Measurements from ENCODE around the gene GALNT4.

GALNT4 gene

GRCh38 chr12:89517720-89518119, 6.9 kb downstream of the GALNT4 start:
- H3K36me3 ChIP-seq (ENCODE audit: control insufficient read depth in 2 of 2, insufficient read depth in 2 of 2, low read length in 2 of 2): no peaks in the 10 kb centered on the region
- H3K4me3 ChIP-seq (ENCODE audit: low read length in 2 of 2): no peak overlapping the region
- H3K4me1 ChIP-seq (ENCODE audit: control insufficient read depth in 2 of 2, insufficient read depth in 2 of 2, low read length in 2 of 2): peaks cover 8 to 14% of the 10 kb centered on the region in 2 donors
- H3K9ac ChIP-seq (ENCODE audit: low read depth in 1 of 2, low read length in 2 of 2): no peak overlapping the region
- H3K9me3 ChIP-seq (ENCODE audit: control insufficient read depth in 2 of 2, low read length in 2 of 2): no peaks in the 10 kb centered on the region
- H3K27ac ChIP-seq (ENCODE audit: low read depth in 2 of 2, low read length in 2 of 2): no peak overlapping the region
- no peaks in the 10 kb centered on the region for H3K27me3 ChIP-seq (ENCODE audit: control insufficient read depth in 2 of 2, insufficient read depth in 2 of 2, low read length in 2 of 2)

- Histone ChIP-seq H3K4me1 (ENCODE audit: control insufficient read depth in 2 of 2, insufficient read depth in 2 of 2, low read length in 2 of 2) (peaks cover 7 to 13% of the 10 kb centered on the region in 2 donors), H3K36me3 (ENCODE audit: control insufficient read depth in 2 of 2, insufficient read depth in 2 of 2, low read length in 2 of 2) (no peaks in the 10 kb centered on the region), H3K9me3 (ENCODE audit: control insufficient read depth in 2 of 2, low read length in 2 of 2) (no peaks in the 10 kb centered on the region), H3K27ac (ENCODE audit: low read depth in 2 of 2, low read length in 2 of 2) (no peak overlapping the region), H3K9ac (ENCODE audit: low read depth in 1 of 2, low read length in 2 of 2) (no peak overlapping the region), H3K4me3 (ENCODE audit: low read length in 2 of 2) (no peak overlapping the region), H3K27me3 (ENCODE audit: control insufficient read depth in 2 of 2, insufficient read depth in 2 of 2, low read length in 2 of 2) (no peaks in the 10 kb centered on the region)
Observed at GRCh38 chr12:89516633-89517032, 8.0 kb downstream of the GALNT4 start.

- H3K27ac ChIP-seq (ENCODE audit: low read depth in 2 of 2, low read length in 2 of 2): no peak overlapping the region
- no peak overlapping the region for H3K4me3 ChIP-seq (ENCODE audit: low read length in 2 of 2)
- no peaks in the 10 kb centered on the region for H3K27me3 ChIP-seq (ENCODE audit: control insufficient read depth in 2 of 2, insufficient read depth in 2 of 2, low read length in 2 of 2)
- H3K9ac ChIP-seq (ENCODE audit: low read depth in 1 of 2, low read length in 2 of 2): no peak overlapping the region
- H3K9me3 ChIP-seq (ENCODE audit: control insufficient read depth in 2 of 2, low read length in 2 of 2): no peaks in the 10 kb centered on the region
- peaks cover 5 to 13% of the 10 kb centered on the region in 2 donors for H3K4me1 ChIP-seq (ENCODE audit: control insufficient read depth in 2 of 2, insufficient read depth in 2 of 2, low read length in 2 of 2)
- H3K36me3 ChIP-seq (ENCODE audit: control insufficient read depth in 2 of 2, insufficient read depth in 2 of 2, low read length in 2 of 2): no peaks in the 10 kb centered on the region
Observed at GRCh38 chr12:89514751-89515150, 9.8 kb downstream of the GALNT4 start.

GRCh38 chr12:89513544-89513943, 11.1 kb downstream of the GALNT4 start:
- H3K9ac ChIP-seq (ENCODE audit: low read depth in 1 of 2, low read length in 2 of 2): no peak overlapping the region
- no peak overlapping the region for H3K4me3 ChIP-seq (ENCODE audit: low read length in 2 of 2)
- no peaks in the 10 kb centered on the region for H3K9me3 ChIP-seq (ENCODE audit: control insufficient read depth in 2 of 2, low read length in 2 of 2)
- no peak overlapping the region for H3K27ac ChIP-seq (ENCODE audit: low read depth in 2 of 2, low read length in 2 of 2)
- H3K36me3 ChIP-seq (ENCODE audit: control insufficient read depth in 2 of 2, insufficient read depth in 2 of 2, low read length in 2 of 2): no peaks in the 10 kb centered on the region
- no peaks in the 10 kb centered on the region for H3K27me3 ChIP-seq (ENCODE audit: control insufficient read depth in 2 of 2, insufficient read depth in 2 of 2, low read length in 2 of 2)
- H3K4me1 ChIP-seq (ENCODE audit: control insufficient read depth in 2 of 2, insufficient read depth in 2 of 2, low read length in 2 of 2): peaks cover 5 to 16% of the 10 kb centered on the region in 2 donors

GRCh38 chr12:89507015-89507824, 17.4 kb downstream of the GALNT4 start:
- Histone ChIP-seq H3K4me3 (ENCODE audit: low read length in 2 of 2) (no peak overlapping the region), H3K36me3 (ENCODE audit: control insufficient read depth in 2 of 2, insufficient read depth in 2 of 2, low read length in 2 of 2) (no peaks in the 10 kb centered on the region), H3K27me3 (ENCODE audit: control insufficient read depth in 2 of 2, insufficient read depth in 2 of 2, low read length in 2 of 2) (no peaks in the 10 kb centered on the region), H3K27ac (ENCODE audit: low read depth in 2 of 2, low read length in 2 of 2) (peak overlapping the region; percentile 67), H3K9ac (ENCODE audit: low read depth in 1 of 2, low read length in 2 of 2) (peak overlapping the region in 1 of 2 donors; percentile 2), H3K9me3 (ENCODE audit: control insufficient read depth in 2 of 2, low read length in 2 of 2) (no peaks in the 10 kb centered on the region), H3K4me1 (ENCODE audit: control insufficient read depth in 2 of 2, insufficient read depth in 2 of 2, low read length in 2 of 2) (peaks cover 10 to 22% of the 10 kb centered on the region in 2 donors)

- Histone ChIP-seq H3K27ac (ENCODE audit: low read depth in 2 of 2, low read length in 2 of 2) (peak overlapping the region; percentile 63 to 67), H3K4me1 (ENCODE audit: control insufficient read depth in 2 of 2, insufficient read depth in 2 of 2, low read length in 2 of 2) (peaks cover 10 to 21% of the 10 kb centered on the region in 2 donors), H3K9me3 (ENCODE audit: control insufficient read depth in 2 of 2, low read length in 2 of 2) (no peaks in the 10 kb centered on the region), H3K36me3 (ENCODE audit: control insufficient read depth in 2 of 2, insufficient read depth in 2 of 2, low read length in 2 of 2) (no peaks in the 10 kb centered on the region), H3K9ac (ENCODE audit: low read depth in 1 of 2, low read length in 2 of 2) (peak overlapping the region in 1 of 2 donors; percentile 2), H3K27me3 (ENCODE audit: control insufficient read depth in 2 of 2, insufficient read depth in 2 of 2, low read length in 2 of 2) (no peaks in the 10 kb centered on the region), H3K4me3 (ENCODE audit: low read length in 2 of 2) (no peak overlapping the region)
Observed at GRCh38 chr12:89506050-89506449, 18.5 kb downstream of the GALNT4 start.

GRCh38 chr12:89504560-89505346, 19.8 kb downstream of the GALNT4 start:
- no peaks in the 10 kb centered on the region for H3K27me3 ChIP-seq (ENCODE audit: control insufficient read depth in 2 of 2, insufficient read depth in 2 of 2, low read length in 2 of 2)
- H3K27ac ChIP-seq (ENCODE audit: low read depth in 2 of 2, low read length in 2 of 2): no peak overlapping the region
- no peak overlapping the region for H3K9ac ChIP-seq (ENCODE audit: low read depth in 1 of 2, low read length in 2 of 2)
- H3K36me3 ChIP-seq (ENCODE audit: control insufficient read depth in 2 of 2, insufficient read depth in 2 of 2, low read length in 2 of 2): peaks cover 0 to under 1% of the 10 kb centered on the region in 2 donors
- no peak overlapping the region for H3K4me3 ChIP-seq (ENCODE audit: low read length in 2 of 2)
- no peaks in the 10 kb centered on the region for H3K9me3 ChIP-seq (ENCODE audit: control insufficient read depth in 2 of 2, low read length in 2 of 2)
- H3K4me1 ChIP-seq (ENCODE audit: control insufficient read depth in 2 of 2, insufficient read depth in 2 of 2, low read length in 2 of 2): peaks cover 6 to 15% of the 10 kb centered on the region in 2 donors

- H3K27me3 ChIP-seq (ENCODE audit: control insufficient read depth in 2 of 2, insufficient read depth in 2 of 2, low read length in 2 of 2): no peaks in the 10 kb centered on the region
- no peaks in the 10 kb centered on the region for H3K9me3 ChIP-seq (ENCODE audit: control insufficient read depth in 2 of 2, low read length in 2 of 2)
- peaks cover 8 to 15% of the 10 kb centered on the region in 2 donors for H3K4me1 ChIP-seq (ENCODE audit: control insufficient read depth in 2 of 2, insufficient read depth in 2 of 2, low read length in 2 of 2)
- no peak overlapping the region for H3K4me3 ChIP-seq (ENCODE audit: low read length in 2 of 2)
- no peak overlapping the region for H3K9ac ChIP-seq (ENCODE audit: low read depth in 1 of 2, low read length in 2 of 2)
- no peak overlapping the region for H3K27ac ChIP-seq (ENCODE audit: low read depth in 2 of 2, low read length in 2 of 2)
- H3K36me3 ChIP-seq (ENCODE audit: control insufficient read depth in 2 of 2, insufficient read depth in 2 of 2, low read length in 2 of 2): peaks cover 2 to 3% of the 10 kb centered on the region in 2 donors
Observed at GRCh38 chr12:89501793-89502192, 22.8 kb downstream of the GALNT4 start.

GRCh38 chr12:89499857-89500256, 24.7 kb downstream of the GALNT4 start:
- Histone ChIP-seq H3K4me3 (ENCODE audit: low read length in 2 of 2) (no peak overlapping the region), H3K9ac (ENCODE audit: low read depth in 1 of 2, low read length in 2 of 2) (no peak overlapping the region), H3K9me3 (ENCODE audit: control insufficient read depth in 2 of 2, low read length in 2 of 2) (no peaks in the 10 kb centered on the region), H3K27ac (ENCODE audit: low read depth in 2 of 2, low read length in 2 of 2) (no peak overlapping the region), H3K36me3 (ENCODE audit: control insufficient read depth in 2 of 2, insufficient read depth in 2 of 2, low read length in 2 of 2) (peaks cover 2 to 3% of the 10 kb centered on the region in 2 donors), H3K4me1 (ENCODE audit: control insufficient read depth in 2 of 2, insufficient read depth in 2 of 2, low read length in 2 of 2) (peaks cover 4 to 6% of the 10 kb centered on the region in 2 donors), H3K27me3 (ENCODE audit: control insufficient read depth in 2 of 2, insufficient read depth in 2 of 2, low read length in 2 of 2) (no peaks in the 10 kb centered on the region)

GRCh38 chr12:89497467-89497866, 27.1 kb downstream of the GALNT4 start:
- H3K27me3 ChIP-seq (ENCODE audit: control insufficient read depth in 2 of 2, insufficient read depth in 2 of 2, low read length in 2 of 2): no peaks in the 10 kb centered on the region
- peak overlapping the region in 1 of 2 donors; percentile 7 for H3K9ac ChIP-seq (ENCODE audit: low read depth in 1 of 2, low read length in 2 of 2)
- H3K4me1 ChIP-seq (ENCODE audit: control insufficient read depth in 2 of 2, insufficient read depth in 2 of 2, low read length in 2 of 2): peaks cover 18 to 26% of the 10 kb centered on the region in 2 donors
- peak overlapping the region in 1 of 2 donors; percentile 38 for H3K27ac ChIP-seq (ENCODE audit: low read depth in 2 of 2, low read length in 2 of 2)
- H3K36me3 ChIP-seq (ENCODE audit: control insufficient read depth in 2 of 2, insufficient read depth in 2 of 2, low read length in 2 of 2): peaks cover 2 to 3% of the 10 kb centered on the region in 2 donors
- no peak overlapping the region for H3K4me3 ChIP-seq (ENCODE audit: low read length in 2 of 2)
- H3K9me3 ChIP-seq (ENCODE audit: control insufficient read depth in 2 of 2, low read length in 2 of 2): no peaks in the 10 kb centered on the region

Data from mucosa of rectum (tissue), 2 donors.